ENCODE data around the gene TENT5A.

The TENT5A gene

DNA sequence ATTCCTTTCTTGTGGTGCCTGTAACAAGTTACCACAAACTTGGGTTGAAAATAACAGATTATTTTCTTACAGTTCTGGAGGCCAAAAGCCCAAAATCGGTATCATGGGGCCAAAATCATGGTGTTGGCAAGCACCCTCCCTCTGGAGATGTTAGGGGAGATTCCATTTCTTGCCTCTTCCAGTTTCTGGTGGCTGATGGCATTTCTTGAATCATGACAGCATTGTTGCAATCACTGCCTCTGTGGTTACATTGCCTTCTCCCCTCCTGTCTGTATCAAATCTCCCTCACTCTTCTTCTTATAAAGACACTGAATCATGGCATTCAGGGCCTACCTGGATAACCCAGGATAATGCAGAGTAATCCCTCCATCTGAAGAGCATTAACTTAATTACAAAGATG is 17.9 kb upstream of the TENT5A start:
- no peak for DNase-seq

DNA sequence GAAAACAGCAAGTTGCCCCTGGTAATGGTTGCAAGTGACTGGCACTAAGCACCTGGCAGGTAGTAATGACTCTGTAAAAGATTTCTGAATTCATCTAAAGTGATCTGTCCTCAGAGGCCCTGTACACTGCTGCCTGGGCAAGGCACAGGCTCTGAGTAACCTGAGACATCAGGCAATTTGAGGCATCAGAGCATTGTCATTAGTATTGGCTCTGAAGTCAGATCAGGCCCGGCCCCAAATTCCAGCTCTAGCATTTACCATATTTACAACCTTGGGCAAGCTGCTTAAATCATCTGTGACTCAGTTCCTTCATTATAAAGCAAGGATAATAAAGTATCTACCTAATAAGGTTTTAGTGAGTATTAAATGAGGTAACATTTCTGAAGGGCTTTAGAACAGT is 17.3 kb upstream of the TENT5A start:
- DNase-seq, result no peak

DNA sequence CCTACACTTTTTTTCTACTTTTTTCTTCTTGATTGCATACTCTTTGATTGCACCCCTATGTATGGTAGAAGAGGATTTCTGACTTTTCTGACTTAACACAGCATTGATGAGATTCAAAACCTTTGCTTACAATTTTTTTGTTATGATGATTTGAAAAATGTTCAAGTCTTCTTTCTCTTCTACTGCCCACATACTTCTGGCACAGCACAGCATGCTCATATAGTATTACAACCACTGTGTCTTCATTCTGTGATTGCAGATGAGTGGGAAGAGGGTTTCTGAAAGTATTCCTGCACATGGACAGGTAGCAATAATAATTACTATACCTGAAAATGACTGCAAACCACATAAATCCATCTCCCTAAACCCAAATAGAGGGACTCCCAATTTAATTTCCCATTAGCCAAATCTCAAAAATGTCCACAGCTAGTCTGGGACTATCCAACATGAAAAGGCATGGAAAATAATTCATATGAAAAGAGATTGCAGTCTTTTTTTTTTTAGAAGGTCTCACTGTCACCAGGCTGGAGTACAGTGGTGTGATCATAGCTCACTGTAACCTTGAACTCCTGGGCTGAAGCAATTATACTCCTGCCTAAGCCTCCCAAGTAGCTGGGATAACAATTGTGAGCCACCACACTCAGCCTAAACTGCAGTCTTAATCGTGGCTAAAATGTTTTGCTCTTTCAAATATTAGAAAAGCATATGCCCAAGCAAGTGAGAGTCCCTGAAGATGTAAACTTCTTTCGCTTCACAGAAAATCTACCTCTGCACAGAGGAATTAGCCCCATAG is 15.9 kb upstream of the TENT5A start:
- DNase-seq, result no peak

DNA sequence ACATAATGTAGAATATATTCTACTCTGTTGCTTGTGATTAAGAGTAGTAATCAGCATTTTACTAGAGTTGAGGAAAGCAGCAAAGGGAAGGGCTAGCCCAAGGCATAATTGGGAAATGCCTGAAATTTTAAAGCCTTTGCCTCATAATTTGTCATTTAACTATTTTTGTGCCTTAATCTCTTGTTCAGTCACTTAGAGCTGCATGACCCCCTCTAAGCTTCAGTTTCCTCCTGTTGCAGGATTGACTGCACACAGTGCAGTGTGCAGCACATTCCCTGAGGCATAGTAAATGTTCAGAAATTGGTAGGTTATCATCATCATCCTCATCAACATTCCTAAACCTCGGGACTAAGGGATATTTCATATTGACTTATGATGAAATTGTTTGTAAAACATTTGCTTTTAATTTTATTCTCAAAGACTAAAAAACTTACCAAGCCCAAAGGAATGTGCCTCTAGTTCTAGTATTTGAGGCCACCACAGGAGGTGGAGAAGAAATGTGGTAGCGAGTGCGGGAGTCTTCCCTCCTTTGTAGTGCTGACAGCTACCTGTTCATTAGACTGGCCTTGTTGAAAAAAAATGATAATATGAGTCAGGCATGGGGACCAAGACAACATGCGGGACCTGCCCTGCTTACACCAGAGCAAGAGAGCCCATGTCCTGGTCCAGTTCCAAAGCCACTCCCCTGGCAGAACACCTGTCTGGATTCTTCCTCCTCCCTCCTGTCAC is 14.8 kb upstream of the TENT5A start:
- DNase-seq, result no peak

DNA sequence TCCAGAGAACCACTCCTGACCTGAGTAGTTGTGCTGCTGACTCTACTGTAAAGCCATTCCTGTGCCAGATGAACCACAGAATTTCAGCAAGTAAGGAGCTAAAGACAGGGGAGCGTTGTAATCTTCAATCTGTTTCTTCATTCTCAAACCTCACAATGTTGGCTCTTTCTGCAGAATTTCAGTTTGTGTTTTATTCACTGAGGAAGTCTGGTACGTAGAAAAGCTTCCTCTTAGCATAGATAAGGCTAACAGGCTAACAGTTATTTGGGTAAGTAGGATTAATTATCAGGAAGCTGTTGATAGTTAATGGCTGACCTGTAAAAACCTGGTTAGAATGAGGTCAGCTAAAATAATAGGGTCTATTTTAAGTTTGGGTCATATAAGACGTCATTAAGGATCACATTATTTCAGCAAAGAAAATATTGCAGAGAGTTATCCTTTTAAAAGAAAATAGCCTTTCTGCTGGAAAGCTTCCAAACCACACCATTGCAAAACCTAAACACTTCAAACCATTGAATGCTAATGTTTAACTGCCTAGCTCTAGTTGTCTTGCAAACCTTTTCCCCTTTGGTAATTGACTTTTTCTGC is 14.1 kb upstream of the TENT5A start:
- DNase-seq, result no peak

DNA sequence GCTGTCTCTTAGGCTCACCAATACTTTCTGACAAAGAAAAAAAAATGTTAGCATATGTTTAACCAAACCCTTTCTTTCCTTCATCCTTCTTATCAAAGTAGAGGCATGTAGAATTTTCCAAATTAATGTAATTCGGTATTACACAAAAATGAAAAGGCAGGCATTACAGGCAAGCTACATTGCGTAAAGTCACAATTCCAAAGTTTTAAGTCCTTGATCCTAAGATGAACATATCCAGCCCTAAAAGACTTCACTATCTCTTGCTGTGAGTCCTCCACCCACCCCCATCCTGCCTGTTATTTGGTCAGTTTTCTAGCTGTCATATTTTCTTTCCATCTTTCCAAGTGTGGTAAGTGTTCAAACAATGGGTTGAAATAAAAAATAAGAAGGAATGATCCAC is 12.1 kb upstream of the TENT5A start:
- no peak for DNase-seq

- DNase-seq, result no peak
These were observed 11.5 kb upstream of the TENT5A start for GRCh38 chr6:81763968-81764367.

GRCh38 chr6:81763051-81763450 is 10.6 kb upstream of the TENT5A start:
- DNase-seq, result no peak

DNA sequence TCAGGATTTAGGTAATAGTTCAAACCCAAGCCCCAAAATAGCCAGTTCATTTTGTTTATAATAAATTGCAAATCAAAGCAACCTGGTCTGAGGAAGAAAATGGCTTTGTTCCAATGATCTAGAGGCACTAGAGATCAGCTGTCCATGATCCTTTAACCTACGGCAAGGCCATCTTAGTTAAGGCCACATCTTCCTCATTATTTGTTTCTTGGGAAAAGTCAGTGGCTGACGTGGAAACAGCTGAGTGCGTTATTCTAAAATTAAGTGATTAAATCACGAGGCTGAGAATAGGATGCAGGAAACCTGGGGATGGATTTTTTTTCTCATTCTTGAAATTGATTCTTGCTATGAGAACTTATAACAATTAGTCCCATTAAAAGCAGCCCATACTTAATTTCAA is 10.1 kb upstream of the TENT5A start:
- DNase-seq, result no peak

DNA sequence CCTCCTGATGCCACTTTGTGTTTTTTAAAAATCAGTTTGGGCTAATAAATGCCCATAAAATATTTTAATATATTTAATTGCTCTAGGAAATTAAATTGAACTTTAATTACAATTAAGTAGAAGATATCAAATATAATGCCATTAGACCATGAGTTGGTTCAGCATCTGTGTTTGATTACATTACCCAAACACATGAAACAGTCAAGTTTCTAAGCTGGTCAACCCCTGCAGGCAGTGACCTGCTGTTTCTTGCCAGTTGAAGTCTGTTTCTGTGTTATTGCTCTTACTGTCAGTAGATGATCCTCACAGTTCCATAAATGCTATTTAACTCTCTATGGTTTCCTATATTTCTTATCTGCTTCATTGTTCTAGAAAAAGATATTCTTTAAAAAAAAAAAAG is 9.7 kb upstream of the TENT5A start:
- no peak for DNase-seq

DNA sequence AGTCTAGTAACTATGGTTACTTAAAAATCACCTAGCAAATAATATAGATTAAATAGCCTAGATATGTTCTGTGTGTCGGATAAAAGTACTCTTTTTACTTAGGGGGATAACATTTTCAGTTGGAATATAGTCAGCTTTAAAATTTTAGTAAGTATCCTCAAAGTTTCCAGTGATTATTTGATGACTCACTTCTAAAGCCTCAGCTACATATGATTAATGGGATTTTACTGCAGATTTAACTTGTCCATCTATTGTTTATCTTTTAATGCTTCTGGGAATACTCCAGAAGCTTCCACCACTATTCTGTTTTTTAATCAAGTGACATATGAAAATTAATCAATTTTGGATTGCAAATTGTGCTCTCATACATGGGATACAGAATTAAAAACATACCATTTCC is 8.7 kb upstream of the TENT5A start:
- no peak for DNase-seq

GRCh38 chr6:81759782-81760181 is 7.3 kb upstream of the TENT5A start:
- no peak for DNase-seq

DNA sequence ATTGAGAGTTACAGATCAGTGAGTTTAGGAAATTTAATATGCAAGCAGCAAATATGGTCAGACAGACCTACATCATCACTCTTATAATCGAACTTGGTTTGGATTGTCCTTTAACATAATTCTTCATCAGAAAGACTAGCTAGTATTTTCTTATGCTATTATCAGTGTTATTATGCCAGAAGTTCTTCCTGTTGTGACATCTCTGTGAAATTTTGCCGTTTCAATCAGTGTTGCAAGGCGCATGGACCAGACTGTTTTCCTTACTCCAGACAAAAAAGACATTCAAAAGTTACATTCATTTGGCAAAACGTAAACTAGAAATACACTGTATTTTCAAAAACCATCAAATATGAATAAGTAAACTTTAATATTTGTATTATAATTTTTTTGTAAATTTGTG is 5.7 kb upstream of the TENT5A start:
- no peak for DNase-seq

- no peak for DNase-seq
These were observed 4.2 kb upstream of the TENT5A start for GRCh38 chr6:81756690-81757089.

DNA sequence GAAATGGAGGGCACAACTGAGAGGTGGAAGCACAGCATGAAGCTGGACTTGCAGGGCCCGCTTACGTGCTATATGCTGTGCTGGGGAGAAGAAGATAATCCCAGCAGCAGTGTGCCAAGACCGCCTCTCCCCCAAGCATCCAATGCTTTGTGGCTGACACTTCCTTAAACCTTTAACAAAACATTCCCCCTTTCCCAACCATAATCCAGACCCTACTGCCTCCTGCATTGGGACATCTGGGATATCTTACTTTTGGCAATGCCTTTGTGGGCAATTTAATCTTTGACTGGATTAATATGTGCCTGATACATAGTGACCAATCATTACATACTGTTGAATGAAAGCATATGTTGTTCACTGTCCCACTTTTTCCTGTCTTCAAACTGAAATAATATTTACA is 3.1 kb upstream of the TENT5A start:
- DNase-seq, result no peak

GRCh38 chr6:81754906-81755305 is 2.4 kb upstream of the TENT5A start:
- no peak for DNase-seq

DNA sequence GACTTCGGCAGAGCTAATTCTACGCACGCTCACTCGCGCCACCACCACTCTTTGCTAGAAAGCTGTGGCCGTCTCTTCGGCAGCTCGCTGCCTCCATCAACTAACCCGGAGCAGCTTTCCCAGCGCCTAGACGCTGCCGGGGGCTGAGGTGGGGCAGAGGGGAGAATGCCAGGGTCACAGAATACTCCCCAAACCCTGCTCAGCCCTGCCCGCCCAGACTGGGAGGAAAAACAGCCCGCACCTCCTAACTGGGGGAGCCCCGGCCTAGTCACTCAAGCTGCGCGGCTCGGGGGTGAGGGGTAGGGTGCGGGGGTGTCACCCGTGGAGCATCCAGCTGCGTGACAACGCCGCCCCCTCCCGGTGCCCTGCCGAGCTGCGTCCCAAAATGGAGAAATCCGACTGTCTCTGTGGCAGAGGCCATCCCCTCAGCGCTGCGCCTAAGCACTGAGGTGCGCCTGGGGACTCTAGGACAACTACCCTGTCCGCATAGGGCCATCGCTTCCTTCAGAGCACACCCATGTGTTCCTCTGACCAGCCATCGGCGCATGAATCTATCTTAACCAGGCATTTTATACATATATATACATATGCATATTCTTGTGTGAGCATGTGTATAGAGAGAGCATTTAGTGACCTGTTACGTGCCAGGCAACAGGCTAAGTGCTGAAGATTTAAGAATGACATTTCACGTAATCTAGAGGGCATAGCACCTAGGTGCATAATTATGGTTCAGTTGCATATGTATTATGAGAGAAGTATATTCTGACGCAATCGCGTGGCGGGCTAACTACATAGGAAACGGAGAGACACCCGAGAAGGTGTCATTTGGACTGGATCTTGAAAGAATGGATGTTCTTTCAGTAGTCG is 1.5 kb upstream of the TENT5A start:
- DNase-seq, result peak; percentile 87

DNA sequence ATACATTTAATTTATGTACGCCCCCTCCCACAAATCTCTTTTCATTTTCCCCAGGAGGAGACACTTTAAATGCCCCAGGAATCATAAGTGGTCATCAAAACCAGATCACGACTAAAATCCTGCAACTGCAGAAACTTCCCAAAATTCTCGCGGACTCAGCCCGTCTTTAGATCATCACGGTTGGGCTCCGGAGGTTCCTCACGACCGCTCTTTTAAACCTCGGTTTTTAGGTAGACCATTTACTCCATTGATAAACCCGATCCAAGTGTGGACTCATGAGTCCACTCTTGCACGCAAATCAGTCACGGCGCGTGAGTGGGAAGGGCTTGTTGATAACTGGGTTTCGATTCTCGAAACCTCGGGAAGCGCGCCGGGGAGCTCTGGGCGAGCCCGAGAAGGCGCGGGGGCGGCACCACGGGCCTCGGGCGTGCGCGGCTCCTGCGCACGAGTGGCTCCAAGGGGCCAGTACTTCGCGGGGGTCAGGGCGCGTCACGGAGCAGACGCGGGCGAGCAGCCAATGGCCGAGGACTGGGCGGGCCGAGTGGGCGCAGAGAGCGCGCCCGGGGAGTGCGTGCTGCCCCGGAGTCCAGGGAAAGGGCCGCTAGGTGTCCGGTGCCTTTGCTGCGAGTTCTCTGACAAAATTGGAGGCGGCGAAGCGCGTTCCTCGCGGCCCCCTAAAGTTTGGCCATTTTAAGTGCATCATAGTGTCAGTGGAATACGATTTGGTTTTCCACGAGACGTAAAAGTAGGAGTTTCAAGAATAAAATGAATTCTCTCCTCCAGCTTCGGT is 635 bp upstream of the TENT5A start:
- peak; percentile 47 for DNase-seq

GRCh38 chr6:81751388-81752083 is 945 bp downstream of the TENT5A start:
- DNase-seq, result peak; percentile 23

DNA sequence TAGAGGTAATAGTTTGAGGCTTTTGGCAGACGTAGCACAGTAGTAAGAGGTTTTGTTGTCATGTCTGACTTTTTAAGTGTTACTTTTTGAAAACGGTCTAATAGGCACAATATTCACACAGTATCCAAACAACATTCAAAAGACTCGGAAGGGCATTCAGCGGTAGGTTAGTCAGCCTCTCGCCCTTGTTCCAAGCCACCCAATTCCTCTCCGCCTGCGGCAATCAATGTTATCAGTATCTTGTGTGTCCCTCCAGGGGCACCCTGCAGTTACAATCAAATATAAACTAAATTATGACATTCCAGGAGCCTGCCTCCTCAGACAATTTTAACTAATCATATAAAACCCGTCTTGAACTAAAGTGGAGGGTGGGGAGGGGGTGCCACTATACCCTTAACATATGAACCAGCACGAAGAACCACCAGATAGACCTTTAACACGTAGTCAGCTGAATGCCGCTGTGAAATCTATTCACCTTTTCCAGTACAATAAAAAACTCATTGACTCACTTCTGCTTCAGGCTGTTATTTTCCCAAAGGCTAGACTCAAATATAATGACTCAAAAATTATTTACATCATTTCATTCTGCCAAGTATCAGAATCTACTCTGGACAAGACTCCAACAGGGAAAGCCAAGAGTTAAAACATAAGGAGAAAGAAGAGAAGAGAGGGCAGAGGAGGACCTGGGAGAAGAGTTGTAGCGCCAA is 1.6 kb downstream of the TENT5A start:
- DNase-seq, result no peak

- DNase-seq, result no peak
These were observed 2.3 kb downstream of the TENT5A start for GRCh38 chr6:81750200-81750599.

Measured in stimulated activated CD4-positive, alpha-beta T cell treated with anti-CD3 and anti-CD28 coated beads, Interleukin-12 subunit alpha, Interleukin-12 subunit beta, amount 100 ng/mL, for 4 hours (primary cell).